T-helper 2 cell treated with Interferon-gamma antibody and Interleukin-4, amounts not matched to agents 5 μg/mL and 100 μg/mL, for 36 hours (primary cell): Measurements from ENCODE around the gene MATCAP1.
A peak's percentile ranks its signal among the peaks of the same experiment; 100 is the strongest.

ENCODE experiments used
- DNase-seq: peaks from one replicate; pipeline ENCODE4 v3.0.0; 2021; ENCODE audit warnings: low spot score
- H3K27ac Mint-ChIP-seq: one replicate; pipeline ENCODE4 v1.8.0; 2021; ENCODE audit warnings: mild to moderate bottlenecking, mixed read lengths
- H3K27me3 Mint-ChIP-seq: one replicate; pipeline ENCODE4 v1.8.0; 2021; ENCODE audit warnings: low read depth, mixed read lengths
- H3K36me3 Mint-ChIP-seq: one replicate; pipeline ENCODE4 v1.8.0; 2021; ENCODE audit warnings: low read depth, mixed read lengths
- H3K4me1 Mint-ChIP-seq: one replicate; pipeline ENCODE4 v1.8.0; 2021; ENCODE audit warnings: low read depth, mixed read lengths
- H3K4me3 Mint-ChIP-seq: one replicate; pipeline ENCODE4 v1.8.0; 2022; ENCODE audit warnings: mild to moderate bottlenecking, moderate library complexity, mixed read lengths
- H3K9me3 Mint-ChIP-seq: one replicate; pipeline ENCODE4 v1.8.0; 2021; ENCODE audit warnings: mixed read lengths

Gene MATCAP1

DNA sequence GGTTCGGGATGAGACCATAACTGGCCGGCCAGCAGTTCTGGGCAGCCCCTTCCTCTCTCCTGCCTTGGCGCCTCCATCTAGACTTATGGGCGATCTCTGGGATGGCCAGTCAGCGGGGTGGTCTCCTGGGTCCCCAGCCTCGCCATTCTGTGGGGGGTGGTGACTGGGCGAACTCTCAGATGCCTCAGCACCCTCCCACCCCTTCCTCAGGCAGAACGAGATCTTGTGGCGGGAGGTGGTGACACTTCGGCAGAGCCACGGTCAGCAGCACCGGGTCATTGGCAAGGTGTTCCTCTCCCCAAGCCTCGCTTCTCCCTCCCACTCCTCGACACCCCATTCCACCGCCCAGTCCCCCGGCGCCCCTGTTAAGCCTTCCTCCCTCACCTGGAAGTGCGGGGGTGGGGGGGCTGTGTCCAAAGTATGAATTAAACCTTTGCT lies 17.6 kb downstream of the MATCAP1 start:
- Mint-ChIP-seq H3K27me3 (peaks cover 33% of the 10 kb centered on the region), H3K27ac (no peak overlapping the region), H3K4me3 (no peak overlapping the region), H3K9me3 (no peaks in the 10 kb centered on the region), H3K4me1 (peaks cover 32% of the 10 kb centered on the region), H3K36me3 (peaks cover 20% of the 10 kb centered on the region)
- no peak for DNase-seq

DNA sequence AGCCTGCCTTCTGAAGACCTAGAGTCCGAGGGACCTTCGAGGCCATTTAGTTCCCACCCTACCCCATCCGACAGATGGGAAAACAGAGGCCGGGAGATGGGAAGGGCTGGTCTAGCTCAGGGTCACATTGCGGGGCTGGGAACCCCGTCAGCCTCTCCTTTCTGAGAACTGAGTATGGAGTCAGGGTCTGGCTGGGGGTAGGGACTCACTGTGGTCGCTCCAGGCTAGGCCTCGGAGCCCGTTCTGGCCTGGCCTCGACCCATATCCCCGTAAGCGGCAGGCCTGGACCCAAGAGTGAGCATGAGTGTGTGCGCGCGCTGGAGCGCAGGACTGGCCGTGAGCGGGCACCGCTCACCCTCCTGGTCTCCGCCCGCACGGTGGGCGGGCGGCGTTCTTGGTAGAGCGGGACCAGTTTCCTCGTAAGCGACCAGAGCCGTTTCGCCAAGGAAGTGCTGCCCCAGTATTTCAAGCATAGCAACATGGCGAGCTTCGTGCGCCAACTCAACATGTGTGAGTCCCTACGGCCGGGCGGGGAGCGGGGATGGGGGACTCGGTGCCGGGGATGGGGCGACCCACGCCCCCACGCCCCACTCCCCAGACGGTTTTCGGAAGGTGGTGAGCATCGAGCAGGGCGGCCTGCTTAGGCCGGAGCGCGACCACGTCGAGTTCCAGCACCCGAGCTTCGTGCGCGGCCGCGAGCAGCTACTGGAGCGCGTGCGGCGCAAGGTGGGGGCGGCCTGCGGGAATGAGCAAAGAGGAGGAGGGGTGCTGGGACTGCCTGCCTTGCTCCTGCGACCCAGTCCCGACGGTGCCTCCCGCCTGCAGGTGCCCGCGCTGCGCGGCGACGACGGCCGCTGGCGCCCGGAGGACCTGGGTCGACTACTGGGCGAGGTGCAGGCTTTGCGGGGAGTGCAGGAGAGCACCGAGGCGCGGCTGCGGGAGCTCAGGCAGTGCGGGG lies 18.4 kb downstream of the MATCAP1 start:
- Mint-ChIP-seq H3K27ac (no peak overlapping the region), H3K4me1 (peaks cover 29% of the 10 kb centered on the region), H3K9me3 (no peaks in the 10 kb centered on the region), H3K27me3 (peaks cover 34% of the 10 kb centered on the region), H3K36me3 (peaks cover 21% of the 10 kb centered on the region), H3K4me3 (peak overlapping the region; percentile 38)
- DNase-seq: no peak

DNA sequence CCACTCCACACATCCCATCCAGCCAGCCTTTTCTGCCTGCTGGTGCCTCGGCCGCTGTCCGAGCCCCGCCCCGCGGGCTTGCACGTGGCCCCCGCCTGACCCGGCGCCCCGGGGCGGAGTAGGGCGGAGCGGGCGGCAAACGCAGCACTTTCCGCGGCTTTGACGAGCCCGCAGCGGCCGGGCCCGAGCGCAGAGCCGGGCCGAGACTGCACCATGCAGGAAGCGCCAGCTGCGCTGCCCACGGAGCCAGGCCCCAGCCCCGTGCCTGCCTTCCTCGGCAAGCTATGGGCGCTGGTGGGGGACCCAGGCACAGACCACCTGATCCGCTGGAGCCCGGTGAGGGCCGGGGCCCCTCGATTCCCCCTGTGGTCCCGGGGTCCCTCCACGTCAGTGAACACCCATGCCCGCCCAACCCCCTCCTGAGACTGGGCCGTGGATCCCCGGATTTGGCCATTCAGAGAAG lies 19.1 kb downstream of the MATCAP1 start, which contains the start of gene HSF4:
HSF4 (plus strand) TSS at position 147 of the 463 bp plus-strand sequence; CDS start at position 214, 67 bp downstream.
- peaks cover 25% of the 10 kb centered on the region for H3K4me1 Mint-ChIP-seq
- H3K27ac Mint-ChIP-seq: no peak within 1 kb of the TSS
- no peak for DNase-seq
- no peaks in the 10 kb centered on the region for H3K9me3 Mint-ChIP-seq
- H3K4me3 Mint-ChIP-seq: peak within 1 kb of the TSS; percentile 38
- H3K36me3 Mint-ChIP-seq: peaks cover 21% of the 10 kb centered on the region
- H3K27me3 Mint-ChIP-seq: peaks cover 34% of the 10 kb centered on the region

GRCh38 chr16:67163999-67164558 lies 19.7 kb downstream of the MATCAP1 start:
- peak overlapping the region; percentile 38 for H3K4me3 Mint-ChIP-seq
- no peak overlapping the region for H3K27ac Mint-ChIP-seq
- H3K27me3 Mint-ChIP-seq: peaks cover 34% of the 10 kb centered on the region
- no peaks in the 10 kb centered on the region for H3K9me3 Mint-ChIP-seq
- DNase-seq: no peak
- H3K36me3 Mint-ChIP-seq: peaks cover 21% of the 10 kb centered on the region
- peaks cover 25% of the 10 kb centered on the region for H3K4me1 Mint-ChIP-seq

DNA sequence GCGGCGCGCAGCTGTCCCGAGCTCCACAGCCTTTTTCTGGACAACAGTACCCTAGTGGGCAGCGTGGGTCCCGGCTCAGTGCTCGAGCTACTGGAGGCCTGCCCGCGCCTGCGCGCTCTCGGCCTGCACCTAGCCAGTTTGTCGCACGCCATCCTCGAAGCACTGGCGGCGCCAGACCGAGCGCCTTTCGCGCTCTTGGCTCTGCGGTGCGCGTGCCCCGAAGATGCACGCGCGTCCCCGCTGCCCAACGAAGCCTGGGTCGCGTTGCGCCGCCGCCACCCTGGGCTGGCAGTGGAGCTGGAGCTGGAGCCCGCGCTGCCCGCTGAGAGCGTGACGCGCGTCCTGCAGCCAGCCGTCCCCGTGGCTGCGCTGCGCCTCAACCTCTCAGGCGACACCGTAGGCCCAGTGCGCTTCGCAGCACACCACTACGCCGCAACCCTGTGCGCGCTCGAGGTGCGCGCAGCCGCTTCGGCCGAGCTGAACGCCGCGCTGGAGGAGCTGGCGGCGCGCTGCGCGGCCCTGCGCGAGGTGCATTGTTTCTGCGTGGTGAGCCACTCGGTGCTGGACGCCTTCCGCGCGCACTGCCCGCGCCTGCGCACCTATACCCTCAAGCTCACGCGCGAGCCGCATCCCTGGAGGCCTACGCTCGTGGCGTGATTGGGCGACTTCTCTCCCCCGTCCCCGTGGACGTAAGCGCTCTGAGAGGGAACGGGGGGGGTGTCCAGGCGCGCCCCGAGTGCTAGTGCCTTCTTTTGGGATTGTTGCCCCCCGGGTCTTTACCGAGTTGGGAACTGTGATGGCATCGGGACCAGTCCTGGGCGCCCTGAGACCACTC lies 20.4 kb downstream of the MATCAP1 start:
- H3K36me3 Mint-ChIP-seq: peaks cover 23% of the 10 kb centered on the region
- peaks cover 29% of the 10 kb centered on the region for H3K4me1 Mint-ChIP-seq
- peak; percentile 56 for DNase-seq
- peak overlapping the region; percentile 38 for H3K4me3 Mint-ChIP-seq
- H3K27me3 Mint-ChIP-seq: peaks cover 33% of the 10 kb centered on the region
- H3K27ac Mint-ChIP-seq: no peak overlapping the region
- H3K9me3 Mint-ChIP-seq: no peaks in the 10 kb centered on the region

DNA sequence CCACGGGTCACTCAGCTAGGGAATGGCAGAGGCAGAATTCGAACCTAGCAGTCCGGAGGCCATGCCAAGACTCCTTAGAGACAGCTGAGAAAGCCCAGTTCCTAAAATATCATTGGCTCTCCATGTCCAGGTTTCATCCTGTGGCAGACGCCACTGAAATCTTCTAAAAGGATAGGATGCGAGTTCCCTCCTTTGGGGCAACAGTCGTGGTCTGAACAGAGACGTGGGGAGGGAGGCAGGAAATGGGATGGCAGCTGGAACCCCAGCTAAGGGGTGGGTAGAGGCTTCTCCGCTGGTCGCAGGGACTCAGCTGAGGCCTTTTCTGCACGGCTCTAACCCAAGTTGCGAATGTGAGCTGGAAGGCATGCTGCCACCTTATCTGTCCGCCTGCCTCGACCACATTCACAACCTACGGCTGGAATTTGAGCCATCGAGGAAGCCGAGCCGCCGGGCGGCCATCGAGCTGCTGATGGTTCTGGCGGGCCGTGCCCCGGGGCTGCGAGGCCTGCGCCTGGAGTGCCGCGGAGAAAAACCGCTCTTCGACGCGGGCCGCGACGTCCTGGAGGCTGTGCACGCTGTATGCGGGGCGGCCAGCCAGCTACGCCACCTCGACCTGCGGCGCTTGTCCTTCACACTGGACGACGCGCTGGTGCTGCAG lies 21.1 kb downstream of the MATCAP1 start:
- no peak for DNase-seq
- H3K36me3 Mint-ChIP-seq: peaks cover 27% of the 10 kb centered on the region
- H3K9me3 Mint-ChIP-seq: no peaks in the 10 kb centered on the region
- peaks cover 29% of the 10 kb centered on the region for H3K27me3 Mint-ChIP-seq
- peak overlapping the region; percentile 67 for H3K27ac Mint-ChIP-seq
- H3K4me1 Mint-ChIP-seq: peaks cover 34% of the 10 kb centered on the region
- H3K4me3 Mint-ChIP-seq: peak overlapping the region; percentile 66

DNA sequence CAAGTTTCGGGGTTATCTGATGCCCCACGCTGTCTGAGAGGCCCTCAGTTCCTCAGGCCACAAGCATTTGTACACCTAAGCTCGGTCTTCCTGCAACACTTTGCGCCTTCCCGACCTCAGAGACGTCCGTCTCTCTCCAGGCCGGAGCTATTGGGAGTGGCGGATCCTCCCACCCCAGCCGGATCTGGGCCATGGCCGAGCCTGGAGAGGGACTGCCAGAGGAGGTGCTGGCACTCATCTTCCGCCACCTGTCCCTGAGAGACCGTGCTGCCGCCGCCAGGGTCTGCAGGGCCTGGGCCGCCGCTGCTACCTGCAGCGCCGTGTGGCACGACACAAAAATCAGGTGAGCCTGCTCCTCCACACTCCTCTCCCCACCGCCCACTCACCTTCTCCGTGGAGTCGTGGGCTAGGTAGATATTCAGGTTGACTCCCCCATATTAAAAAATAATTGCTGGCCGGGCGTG lies 22.1 kb downstream of the MATCAP1 start:
- Mint-ChIP-seq H3K9me3 (no peaks in the 10 kb centered on the region), H3K36me3 (peaks cover 31% of the 10 kb centered on the region), H3K27me3 (peaks cover 22% of the 10 kb centered on the region), H3K27ac (no peak overlapping the region), H3K4me1 (peaks cover 41% of the 10 kb centered on the region), H3K4me3 (peak overlapping the region; percentile 66)
- no peak for DNase-seq

DNA sequence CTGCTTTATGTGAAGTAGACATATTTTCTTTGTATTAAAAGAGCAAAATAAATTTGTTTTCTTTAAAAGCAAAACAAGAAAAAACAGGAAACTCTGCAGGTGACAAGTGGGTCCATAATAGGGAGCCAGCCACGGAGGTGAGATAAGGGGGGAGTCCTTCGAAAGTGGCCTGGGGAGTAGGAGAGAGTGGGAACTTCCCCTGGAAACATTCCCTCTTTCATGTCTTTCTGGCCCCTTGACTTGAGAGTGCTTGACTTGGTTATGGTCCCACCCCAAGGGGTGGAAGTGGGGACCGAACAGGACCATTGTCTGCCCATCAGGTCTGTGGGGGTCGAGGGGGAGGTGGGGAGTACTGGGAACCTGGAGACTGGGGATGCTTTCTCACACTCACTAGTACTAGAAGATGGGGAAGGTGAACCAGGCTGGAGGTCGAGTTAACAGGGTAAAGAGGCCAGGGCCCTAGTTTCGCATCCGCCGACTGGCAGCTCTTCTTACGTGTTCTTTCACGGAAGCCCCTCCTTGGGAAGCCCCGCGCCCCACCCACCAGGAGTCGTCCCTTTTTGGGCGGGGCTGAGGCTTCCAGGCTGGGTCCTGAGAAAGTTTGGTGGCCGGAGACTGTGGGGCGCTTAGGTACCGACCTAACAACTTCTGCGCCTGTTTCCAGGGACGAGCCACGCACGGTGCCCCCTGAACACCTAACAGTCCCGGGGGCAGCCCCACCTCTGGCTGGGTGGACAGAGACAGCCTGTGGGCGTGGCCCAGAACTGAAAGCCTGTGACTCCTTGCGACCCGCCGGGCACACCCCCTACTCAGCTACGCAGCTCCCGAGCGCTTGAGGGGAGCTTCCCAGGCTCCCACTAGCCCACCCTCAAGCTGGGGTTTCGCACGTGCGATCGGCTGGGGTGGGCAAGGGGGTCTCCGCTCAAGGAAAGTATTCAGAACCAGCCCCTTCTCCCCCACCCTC lies 24.8 kb downstream of the MATCAP1 start:
- H3K9me3 Mint-ChIP-seq: no peaks in the 10 kb centered on the region
- peak overlapping the region; percentile 95 for H3K27ac Mint-ChIP-seq
- H3K4me1 Mint-ChIP-seq: peaks cover 44% of the 10 kb centered on the region
- H3K27me3 Mint-ChIP-seq: peaks cover 2% of the 10 kb centered on the region
- DNase-seq: peak; percentile 87
- peak overlapping the region; percentile 86 for H3K4me3 Mint-ChIP-seq
- peaks cover 30% of the 10 kb centered on the region for H3K36me3 Mint-ChIP-seq

DNA sequence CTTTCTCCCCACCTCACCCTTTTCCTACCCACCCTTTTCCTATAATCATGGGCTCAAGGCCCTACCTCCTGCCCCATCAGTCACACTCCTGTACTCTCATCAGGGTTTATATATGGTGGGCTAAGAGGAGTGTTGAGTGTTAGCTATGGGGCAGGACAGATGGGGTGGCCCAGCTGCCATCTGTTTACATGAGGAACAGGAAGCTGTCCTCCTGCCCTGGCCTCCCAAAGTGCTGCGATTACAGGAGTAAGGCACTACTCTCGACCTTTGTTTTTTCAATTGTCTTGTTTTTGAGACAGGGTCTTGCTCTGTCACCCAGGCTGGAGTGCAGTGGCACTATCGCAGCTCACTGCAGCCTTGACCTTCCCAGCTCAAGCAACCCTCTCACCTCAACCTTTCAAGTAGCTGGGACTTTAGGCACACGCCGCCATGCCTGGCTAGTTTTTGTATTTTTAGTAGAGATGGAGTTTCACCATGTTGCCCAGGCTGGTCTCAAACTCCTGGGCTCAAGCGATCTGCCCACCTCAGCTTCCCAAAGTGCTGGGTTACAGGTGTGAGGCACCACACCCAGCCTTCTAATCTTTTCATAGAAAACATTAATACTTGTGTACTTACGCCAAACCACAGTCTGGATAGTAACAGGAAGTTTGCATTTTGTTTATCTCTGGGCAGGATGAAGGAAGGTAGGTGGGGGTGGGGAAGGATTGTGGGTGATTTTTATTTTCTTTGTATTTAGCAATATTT lies 25.7 kb downstream of the MATCAP1 start:
- DNase-seq: no peak
- Mint-ChIP-seq H3K9me3 (no peaks in the 10 kb centered on the region), H3K4me3 (peak overlapping the region; percentile 86), H3K27me3 (peaks cover 2% of the 10 kb centered on the region), H3K27ac (peak overlapping the region; percentile 95), H3K4me1 (peaks cover 50% of the 10 kb centered on the region), H3K36me3 (peaks cover 35% of the 10 kb centered on the region)

DNA sequence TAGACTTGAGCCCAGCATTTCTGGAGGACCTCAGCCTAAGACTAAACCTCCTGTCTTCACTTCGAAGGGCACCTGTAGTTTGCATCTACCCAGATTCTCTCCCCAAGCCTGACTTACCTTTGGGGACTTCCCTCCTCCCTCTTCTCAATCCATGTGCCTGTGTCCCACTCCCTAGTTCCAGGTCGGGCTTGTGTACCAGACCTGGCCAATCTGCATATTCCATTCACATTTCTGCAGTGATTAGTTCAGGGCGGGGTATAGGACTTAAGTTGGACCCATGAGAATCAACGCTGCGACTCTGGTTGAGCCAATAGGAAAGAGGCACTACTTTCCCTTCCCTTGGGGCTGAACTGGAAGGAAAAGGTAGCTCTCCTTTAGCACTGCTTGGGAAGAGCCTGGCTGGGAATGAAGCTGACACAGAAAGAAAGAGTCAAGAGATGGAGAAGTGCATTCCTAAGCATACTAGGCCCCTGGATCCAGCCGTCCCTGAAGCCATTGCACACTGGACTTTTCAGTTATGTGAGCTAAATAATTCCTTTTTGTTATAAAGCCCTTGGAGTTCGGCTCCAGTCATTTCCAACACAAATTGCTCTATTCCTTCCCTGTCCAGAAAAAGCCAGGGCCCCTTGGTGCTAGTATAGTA lies 26.5 kb downstream of the MATCAP1 start:
- Mint-ChIP-seq H3K36me3 (peaks cover 37% of the 10 kb centered on the region), H3K27me3 (peaks cover 2% of the 10 kb centered on the region), H3K9me3 (no peaks in the 10 kb centered on the region), H3K4me3 (peak overlapping the region; percentile 86), H3K4me1 (peaks cover 52% of the 10 kb centered on the region), H3K27ac (peak overlapping the region; percentile 95)
- DNase-seq: no peak

GRCh38 chr16:67156143-67156844 lies 27.5 kb downstream of the MATCAP1 start:
- peaks cover 36% of the 10 kb centered on the region for H3K36me3 Mint-ChIP-seq
- peaks cover 2% of the 10 kb centered on the region for H3K27me3 Mint-ChIP-seq
- H3K27ac Mint-ChIP-seq: no peak overlapping the region
- peak overlapping the region; percentile 51 for H3K4me3 Mint-ChIP-seq
- no peak for DNase-seq
- H3K4me1 Mint-ChIP-seq: peaks cover 51% of the 10 kb centered on the region
- no peaks in the 10 kb centered on the region for H3K9me3 Mint-ChIP-seq
